ENCODE measurements around the gene BDKRB2.

- TF ChIP-seq, protein P1, sequence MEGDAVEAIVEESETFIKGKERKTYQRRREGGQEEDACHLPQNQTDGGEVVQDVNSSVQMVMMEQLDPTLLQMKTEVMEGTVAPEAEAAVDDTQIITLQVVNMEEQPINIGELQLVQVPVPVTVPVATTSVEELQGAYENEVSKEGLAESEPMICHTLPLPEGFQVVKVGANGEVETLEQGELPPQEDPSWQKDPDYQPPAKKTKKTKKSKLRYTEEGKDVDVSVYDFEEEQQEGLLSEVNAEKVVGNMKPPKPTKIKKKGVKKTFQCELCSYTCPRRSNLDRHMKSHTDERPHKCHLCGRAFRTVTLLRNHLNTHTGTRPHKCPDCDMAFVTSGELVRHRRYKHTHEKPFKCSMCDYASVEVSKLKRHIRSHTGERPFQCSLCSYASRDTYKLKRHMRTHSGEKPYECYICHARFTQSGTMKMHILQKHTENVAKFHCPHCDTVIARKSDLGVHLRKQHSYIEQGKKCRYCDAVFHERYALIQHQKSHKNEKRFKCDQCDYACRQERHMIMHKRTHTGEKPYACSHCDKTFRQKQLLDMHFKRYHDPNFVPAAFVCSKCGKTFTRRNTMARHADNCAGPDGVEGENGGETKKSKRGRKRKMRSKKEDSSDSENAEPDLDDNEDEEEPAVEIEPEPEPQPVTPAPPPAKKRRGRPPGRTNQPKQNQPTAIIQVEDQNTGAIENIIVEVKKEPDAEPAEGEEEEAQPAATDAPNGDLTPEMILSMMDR (IDR thresholded peaks at IDR 0.05), result no peak
- TF ChIP-seq POLR2AphosphoS5 (IDR thresholded peaks at IDR 0.05), result no peak
Measured at GRCh38 chr14:96279564-96279963, 74.9 kb downstream of the BDKRB2 start.
